ENCODE results near the gene UBAP1. TPM values are rescaled to one million over a fixed set of nuclear protein-coding genes. Genes with fewer than 3 reads are reported as not detected.

The UBAP1 gene
- polyA plus RNA-seq, 1 of the 3 experiments (the other 2 are of a cell fraction) = 26.3 TPM

DNA sequence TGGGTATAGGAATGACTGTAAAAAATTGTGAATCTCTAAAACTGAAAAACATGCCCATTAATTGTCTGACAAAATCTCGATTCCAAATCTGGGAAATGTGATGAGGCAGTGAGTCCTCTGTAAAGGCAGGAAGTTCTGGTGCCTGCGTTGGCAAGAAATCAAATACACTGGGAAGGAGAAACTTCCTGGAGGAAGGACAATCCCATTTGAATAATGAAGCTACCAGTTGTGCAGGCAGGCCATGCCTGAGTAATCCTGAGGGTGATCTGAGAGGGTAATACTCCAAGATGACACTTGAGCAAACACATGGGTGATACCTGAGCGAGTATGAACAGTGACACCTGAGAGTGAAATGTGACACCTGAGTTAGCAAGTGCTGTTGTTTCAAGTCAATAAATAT lies 100.6 kb downstream of the UBAP1 start:
- Histone ChIP-seq H3F3A (replicated peaks; ENCODE audit: insufficient read depth) (peaks cover 6% of the 10 kb centered on the region), H3K27me3 (ENCODE audit: insufficient read depth) (no peaks in the 10 kb centered on the region), H3K9ac (no peak overlapping the region), H3K4me1 (ENCODE audit: control insufficient read depth in 1 of 2, insufficient read depth in 2 of 2, low read depth in 1 of 2, low read length in 1 of 2) (peaks cover 0 to 8% of the 10 kb centered on the region in 2 experiments; a peak in 3 of 4 replicates), H3K27ac (ENCODE audit: low read depth in 2 of 2, low read length in 1 of 2) (peak overlapping the region in 1 of 2 experiments; percentile 18; a peak in 2 of 4 replicates), H4K20me1 (ENCODE audit: insufficient read depth) (no peaks in the 10 kb centered on the region), H3K36me3 (replicated peaks in 1 of 2; ENCODE audit: control insufficient read depth in 1 of 2, insufficient read depth in 2 of 2, low read length in 1 of 2) (no peaks in the 10 kb centered on the region), H3K9me2 (no peaks in the 10 kb centered on the region), H2AFZ (ENCODE audit: low read depth) (no peak overlapping the region), H3K79me2 (ENCODE audit: insufficient read depth) (no peaks in the 10 kb centered on the region), H3K4me2 (no peak overlapping the region), H3K4me3 (ENCODE audit: low read depth in 2 of 2, low read length in 1 of 2) (no peak overlapping the region), H3K9me3 (no peaks in the 10 kb centered on the region)
- CTCF ChIA-PET = no interaction called here
- TF ChIP-seq, protein P1, sequence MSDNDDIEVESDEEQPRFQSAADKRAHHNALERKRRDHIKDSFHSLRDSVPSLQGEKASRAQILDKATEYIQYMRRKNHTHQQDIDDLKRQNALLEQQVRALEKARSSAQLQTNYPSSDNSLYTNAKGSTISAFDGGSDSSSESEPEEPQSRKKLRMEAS (IDR thresholded peaks at IDR 0.05; ENCODE audit: low read depth) = no peak
- TF ChIP-seq RAD21 (IDR thresholded peaks at IDR 0.05; ENCODE audit: low read length) (no peak), TAF1 (IDR thresholded peaks at IDR 0.05; ENCODE audit: borderline replicate concordance, low read depth, low read length) (no peak)
- WGBS (ENCODE audit: low lambda C conversion rate) = 54% methylated on average over 3 of the region's 3 CpGs
- POLR2A ChIA-PET = no interaction called here
- DNase-seq = peak; percentile 39

DNA sequence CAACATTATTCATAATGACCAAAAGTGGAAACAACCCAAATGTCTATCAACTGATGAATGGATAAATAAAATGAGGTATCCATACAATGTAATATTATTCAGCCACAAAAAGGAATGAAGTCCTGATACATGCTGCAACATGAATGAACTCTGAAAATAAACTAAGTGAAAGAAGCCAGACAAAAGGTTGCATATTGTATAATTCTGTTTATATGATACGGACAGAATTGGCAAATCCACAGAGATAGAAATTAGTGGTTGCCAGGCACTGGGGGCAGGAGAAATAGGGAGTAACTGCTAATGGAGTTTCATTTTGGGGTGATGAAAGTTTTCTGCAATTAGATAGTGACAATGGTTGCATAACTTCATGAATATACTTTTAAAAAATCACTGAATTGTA lies 103.3 kb downstream of the UBAP1 start:
- DNase-seq = no peak

More for the DNA sequence above, 103.3 kb downstream of the UBAP1 start:
- WGBS (ENCODE audit: low lambda C conversion rate) = 96% methylated on average over 1 of the region's 1 CpG
- no peak for TF ChIP-seq GABPA (IDR thresholded peaks at IDR 0.05; ENCODE audit: low read depth)
- TF ChIP-seq, protein P2, sequence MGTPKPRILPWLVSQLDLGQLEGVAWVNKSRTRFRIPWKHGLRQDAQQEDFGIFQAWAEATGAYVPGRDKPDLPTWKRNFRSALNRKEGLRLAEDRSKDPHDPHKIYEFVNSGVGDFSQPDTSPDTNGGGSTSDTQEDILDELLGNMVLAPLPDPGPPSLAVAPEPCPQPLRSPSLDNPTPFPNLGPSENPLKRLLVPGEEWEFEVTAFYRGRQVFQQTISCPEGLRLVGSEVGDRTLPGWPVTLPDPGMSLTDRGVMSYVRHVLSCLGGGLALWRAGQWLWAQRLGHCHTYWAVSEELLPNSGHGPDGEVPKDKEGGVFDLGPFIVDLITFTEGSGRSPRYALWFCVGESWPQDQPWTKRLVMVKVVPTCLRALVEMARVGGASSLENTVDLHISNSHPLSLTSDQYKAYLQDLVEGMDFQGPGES (IDR thresholded peaks at IDR 0.05; ENCODE audit: low read depth, low read length) = no peak
- TF ChIP-seq JUND (IDR thresholded peaks at IDR 0.05) = no peak
- no peak for TF ChIP-seq RFX5 (IDR thresholded peaks at IDR 0.05; ENCODE audit: low read length)
- TF ChIP-seq, protein P3, sequence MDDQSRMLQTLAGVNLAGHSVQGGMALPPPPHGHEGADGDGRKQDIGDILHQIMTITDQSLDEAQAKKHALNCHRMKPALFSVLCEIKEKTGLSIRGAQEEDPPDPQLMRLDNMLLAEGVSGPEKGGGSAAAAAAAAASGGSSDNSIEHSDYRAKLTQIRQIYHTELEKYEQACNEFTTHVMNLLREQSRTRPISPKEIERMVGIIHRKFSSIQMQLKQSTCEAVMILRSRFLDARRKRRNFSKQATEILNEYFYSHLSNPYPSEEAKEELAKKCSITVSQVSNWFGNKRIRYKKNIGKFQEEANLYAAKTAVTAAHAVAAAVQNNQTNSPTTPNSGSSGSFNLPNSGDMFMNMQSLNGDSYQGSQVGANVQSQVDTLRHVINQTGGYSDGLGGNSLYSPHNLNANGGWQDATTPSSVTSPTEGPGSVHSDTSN (IDR thresholded peaks at IDR 0.05) = no peak
- TF ChIP-seq TAF1 (IDR thresholded peaks at IDR 0.05; ENCODE audit: borderline replicate concordance, low read depth, low read length) = no peak
- no peak for TF ChIP-seq SIN3A (IDR thresholded peaks at IDR 0.05; ENCODE audit: borderline replicate concordance, low read depth, low read length)
- no peak for TF ChIP-seq TEAD4 (IDR thresholded peaks at IDR 0.05; ENCODE audit: borderline replicate concordance, insufficient read depth)
- TF ChIP-seq MEF2A (IDR thresholded peaks at IDR 0.05; ENCODE audit: borderline replicate concordance, low read depth) = no peak
- TF ChIP-seq, protein P4, sequence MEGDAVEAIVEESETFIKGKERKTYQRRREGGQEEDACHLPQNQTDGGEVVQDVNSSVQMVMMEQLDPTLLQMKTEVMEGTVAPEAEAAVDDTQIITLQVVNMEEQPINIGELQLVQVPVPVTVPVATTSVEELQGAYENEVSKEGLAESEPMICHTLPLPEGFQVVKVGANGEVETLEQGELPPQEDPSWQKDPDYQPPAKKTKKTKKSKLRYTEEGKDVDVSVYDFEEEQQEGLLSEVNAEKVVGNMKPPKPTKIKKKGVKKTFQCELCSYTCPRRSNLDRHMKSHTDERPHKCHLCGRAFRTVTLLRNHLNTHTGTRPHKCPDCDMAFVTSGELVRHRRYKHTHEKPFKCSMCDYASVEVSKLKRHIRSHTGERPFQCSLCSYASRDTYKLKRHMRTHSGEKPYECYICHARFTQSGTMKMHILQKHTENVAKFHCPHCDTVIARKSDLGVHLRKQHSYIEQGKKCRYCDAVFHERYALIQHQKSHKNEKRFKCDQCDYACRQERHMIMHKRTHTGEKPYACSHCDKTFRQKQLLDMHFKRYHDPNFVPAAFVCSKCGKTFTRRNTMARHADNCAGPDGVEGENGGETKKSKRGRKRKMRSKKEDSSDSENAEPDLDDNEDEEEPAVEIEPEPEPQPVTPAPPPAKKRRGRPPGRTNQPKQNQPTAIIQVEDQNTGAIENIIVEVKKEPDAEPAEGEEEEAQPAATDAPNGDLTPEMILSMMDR (IDR thresholded peaks at IDR 0.05) = no peak
- TF ChIP-seq EZH2phosphoT487 (IDR thresholded peaks at IDR 0.05; ENCODE audit: borderline replicate concordance, low read depth) = no peak
- TF ChIP-seq ELF1 (IDR thresholded peaks at IDR 0.05) = no peak
- TF ChIP-seq, protein P5, sequence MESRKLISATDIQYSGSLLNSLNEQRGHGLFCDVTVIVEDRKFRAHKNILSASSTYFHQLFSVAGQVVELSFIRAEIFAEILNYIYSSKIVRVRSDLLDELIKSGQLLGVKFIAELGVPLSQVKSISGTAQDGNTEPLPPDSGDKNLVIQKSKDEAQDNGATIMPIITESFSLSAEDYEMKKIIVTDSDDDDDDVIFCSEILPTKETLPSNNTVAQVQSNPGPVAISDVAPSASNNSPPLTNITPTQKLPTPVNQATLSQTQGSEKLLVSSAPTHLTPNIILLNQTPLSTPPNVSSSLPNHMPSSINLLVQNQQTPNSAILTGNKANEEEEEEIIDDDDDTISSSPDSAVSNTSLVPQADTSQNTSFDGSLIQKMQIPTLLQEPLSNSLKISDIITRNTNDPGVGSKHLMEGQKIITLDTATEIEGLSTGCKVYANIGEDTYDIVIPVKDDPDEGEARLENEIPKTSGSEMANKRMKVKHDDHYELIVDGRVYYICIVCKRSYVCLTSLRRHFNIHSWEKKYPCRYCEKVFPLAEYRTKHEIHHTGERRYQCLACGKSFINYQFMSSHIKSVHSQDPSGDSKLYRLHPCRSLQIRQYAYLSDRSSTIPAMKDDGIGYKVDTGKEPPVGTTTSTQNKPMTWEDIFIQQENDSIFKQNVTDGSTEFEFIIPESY (IDR thresholded peaks at IDR 0.05; ENCODE audit: borderline replicate concordance, low read depth) = no peak
- no peak for TF ChIP-seq SMC3 (IDR thresholded peaks at IDR 0.05; ENCODE audit: low read depth, low read length)
- no peak for TF ChIP-seq POLR2AphosphoS5 (IDR thresholded peaks at IDR 0.05; ENCODE audit: low read depth, low read length)
- no peak for TF ChIP-seq CHD2 (IDR thresholded peaks at IDR 0.05; ENCODE audit: low read length, partially characterized antibody)
- TF ChIP-seq, protein P6, sequence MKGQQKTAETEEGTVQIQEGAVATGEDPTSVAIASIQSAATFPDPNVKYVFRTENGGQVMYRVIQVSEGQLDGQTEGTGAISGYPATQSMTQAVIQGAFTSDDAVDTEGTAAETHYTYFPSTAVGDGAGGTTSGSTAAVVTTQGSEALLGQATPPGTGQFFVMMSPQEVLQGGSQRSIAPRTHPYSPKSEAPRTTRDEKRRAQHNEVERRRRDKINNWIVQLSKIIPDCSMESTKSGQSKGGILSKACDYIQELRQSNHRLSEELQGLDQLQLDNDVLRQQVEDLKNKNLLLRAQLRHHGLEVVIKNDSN (IDR thresholded peaks at IDR 0.05; ENCODE audit: borderline replicate concordance, low read depth) = no peak
- no peak for TF ChIP-seq TCF12 (IDR thresholded peaks at IDR 0.05)
- no peak for TF ChIP-seq YY1 (IDR thresholded peaks at IDR 0.05; ENCODE audit: low read depth)
- no peak overlapping the region for H3K4me2 ChIP-seq
- H3K27me3 ChIP-seq (ENCODE audit: insufficient read depth) = no peaks in the 10 kb centered on the region
- H3K36me3 ChIP-seq (replicated peaks in 1 of 2; ENCODE audit: control insufficient read depth in 1 of 2, insufficient read depth in 2 of 2, low read length in 1 of 2) = peaks cover 0 to 3% of the 10 kb centered on the region in 2 experiments
- ChIA-PET CTCF (no interaction called here), POLR2A (no interaction called here)
- H3K79me2 ChIP-seq (ENCODE audit: insufficient read depth) = no peaks in the 10 kb centered on the region
- no peaks in the 10 kb centered on the region for H3K9me2 ChIP-seq
- H3K4me1 ChIP-seq (ENCODE audit: control insufficient read depth in 1 of 2, insufficient read depth in 2 of 2, low read depth in 1 of 2, low read length in 1 of 2) = peaks cover 0 to 5% of the 10 kb centered on the region in 2 experiments; a peak in 3 of 4 replicates
- no peaks in the 10 kb centered on the region for H3K9me3 ChIP-seq
- H2AFZ ChIP-seq (ENCODE audit: low read depth) = no peak overlapping the region
- no peaks in the 10 kb centered on the region for H4K20me1 ChIP-seq (ENCODE audit: insufficient read depth)
- no peak overlapping the region for H3K27ac ChIP-seq (ENCODE audit: low read depth in 2 of 2, low read length in 1 of 2)
- no peak overlapping the region for H3K9ac ChIP-seq
- peaks cover 6% of the 10 kb centered on the region for H3F3A ChIP-seq (replicated peaks; ENCODE audit: insufficient read depth)
- H3K4me3 ChIP-seq (ENCODE audit: low read depth in 2 of 2, low read length in 1 of 2) = no peak overlapping the region

All from SK-N-SH (cell line).